Measurements from ENCODE around the gene DLG2.
"Not testable (repeated sequence)": the region's sequence is repeated elsewhere in the genome, so short reads cannot be mapped to it uniquely, and the experiment has no call there.

The DLG2 gene

DNA sequence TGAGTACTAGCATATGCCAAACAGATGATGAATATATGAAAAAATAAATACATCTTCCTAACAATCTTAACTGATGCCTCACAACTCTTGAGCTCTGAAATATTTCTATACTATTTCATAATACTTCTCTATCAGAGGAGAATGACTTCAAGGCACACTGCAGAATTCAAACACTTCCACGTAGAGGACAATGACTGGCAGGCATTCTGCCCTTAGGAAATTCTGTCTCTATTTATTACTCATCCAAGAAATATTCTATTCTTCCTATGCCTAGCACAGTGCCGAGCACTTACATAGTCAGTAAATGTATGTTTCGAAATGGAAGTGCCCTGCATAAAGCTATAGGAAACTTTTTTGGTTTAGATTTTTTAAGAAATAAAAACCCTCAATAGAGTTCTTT is 809.1 kb downstream of the DLG2 start:
- no peak for DNase-seq

DNA sequence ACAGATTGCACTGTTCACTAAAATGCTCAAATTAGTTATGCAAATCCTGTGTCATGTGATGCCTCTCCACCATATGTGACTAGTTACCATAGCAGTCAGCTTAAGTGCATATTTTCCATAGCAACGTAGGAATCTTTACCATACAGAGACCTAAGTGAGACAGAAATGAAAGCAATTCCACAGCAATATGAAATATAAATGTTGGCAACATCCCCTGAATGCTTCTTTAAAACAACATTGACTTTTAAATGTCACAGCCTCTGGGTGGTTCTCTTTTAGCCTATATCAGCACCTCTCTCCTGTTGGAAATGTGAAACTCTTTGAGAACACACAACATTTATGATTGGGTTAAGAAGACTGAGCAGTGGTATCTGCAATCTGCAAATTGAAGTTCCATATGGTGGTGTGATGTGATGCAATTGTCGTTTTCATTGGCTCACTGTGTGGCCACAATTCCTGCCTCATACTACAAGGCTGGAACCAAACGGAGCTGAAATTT is 814.6 kb downstream of the DLG2 start:
- no peak for DNase-seq

DNA sequence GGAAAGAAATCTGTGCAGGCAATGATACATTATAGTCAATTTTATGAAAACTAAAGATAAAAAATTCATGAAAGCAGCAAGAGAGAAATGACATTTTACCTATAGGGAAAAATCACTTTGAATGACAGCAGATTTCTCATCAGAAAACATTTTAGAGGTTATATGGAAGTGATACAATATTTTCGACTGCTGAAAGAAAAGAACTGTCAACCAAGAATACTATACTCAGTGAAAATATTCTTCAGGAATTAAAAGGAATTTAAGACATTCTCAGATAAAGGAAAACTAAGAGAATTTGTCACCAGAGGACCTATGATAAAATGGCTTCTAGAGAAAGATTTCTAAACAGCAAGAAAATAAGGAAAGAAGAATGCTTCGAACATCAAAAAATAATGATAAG is 820.8 kb downstream of the DLG2 start:
- no peak for DNase-seq

DNA sequence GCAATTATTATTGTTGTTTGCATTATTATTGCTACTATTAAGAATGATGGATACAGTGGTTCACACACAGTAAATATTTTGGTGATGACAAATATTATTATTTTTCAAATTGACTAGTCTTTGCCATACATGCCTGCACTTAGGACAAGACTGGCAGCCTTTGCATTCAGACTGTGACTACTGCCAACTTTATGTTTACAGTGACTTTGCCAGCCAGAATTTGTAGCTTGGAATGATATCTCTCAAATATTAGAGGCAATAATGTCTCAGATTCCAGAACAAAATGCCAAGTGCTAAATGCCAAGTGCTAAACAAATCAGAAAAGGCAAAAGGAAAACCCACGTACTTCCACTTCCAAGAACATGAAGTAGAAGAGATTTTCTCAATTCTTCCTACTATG is 823.1 kb downstream of the DLG2 start:
- DNase-seq: no peak

DNA sequence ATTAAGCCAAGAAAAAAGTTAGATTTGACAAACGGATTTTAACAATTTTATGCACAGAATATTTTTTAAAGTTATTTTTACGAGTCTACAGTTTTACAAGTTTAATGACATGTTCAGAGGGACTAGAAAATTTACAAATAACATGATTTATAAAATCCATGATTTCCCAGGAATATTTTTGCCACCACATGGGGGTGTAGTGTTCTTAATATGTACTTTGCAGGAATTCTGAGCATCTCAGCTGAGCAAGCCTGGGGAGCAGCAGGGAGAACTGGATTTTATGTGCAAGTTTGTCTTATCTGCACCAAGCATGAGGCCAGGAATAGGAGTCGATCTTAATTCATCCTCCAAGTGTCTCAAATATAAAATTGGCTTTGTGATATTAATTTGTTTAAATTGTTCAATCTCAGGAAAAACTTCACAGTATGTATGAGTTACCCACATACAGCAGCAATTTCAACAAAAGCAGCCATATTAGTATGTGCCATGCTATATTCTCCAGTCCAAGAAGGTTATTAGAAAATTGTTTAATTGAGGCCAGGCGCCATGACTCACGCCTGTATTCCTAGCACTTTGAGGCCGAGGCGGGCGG is 826.3 kb downstream of the DLG2 start:
- DNase-seq: no peak

DNA sequence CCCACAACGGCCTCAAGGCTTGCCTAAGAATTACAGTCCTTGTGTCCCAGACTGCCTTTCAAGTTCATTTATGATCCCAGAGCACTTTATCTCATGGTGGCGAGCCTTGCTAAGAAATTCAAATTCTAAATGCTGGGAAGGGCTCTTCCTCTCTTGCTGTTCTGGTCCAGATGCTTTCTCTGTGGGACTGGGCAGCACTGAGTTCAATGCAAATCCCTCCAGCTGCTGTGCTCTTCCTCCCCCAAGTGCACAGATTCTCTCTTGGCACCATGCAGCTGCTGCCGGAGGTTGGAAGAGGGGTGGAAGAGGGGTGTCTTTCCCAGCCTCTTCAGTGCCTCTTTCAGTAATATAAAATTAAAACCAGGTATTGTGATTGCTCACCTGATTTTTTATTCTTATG is 828.0 kb downstream of the DLG2 start:
- DNase-seq: no peak

DNA sequence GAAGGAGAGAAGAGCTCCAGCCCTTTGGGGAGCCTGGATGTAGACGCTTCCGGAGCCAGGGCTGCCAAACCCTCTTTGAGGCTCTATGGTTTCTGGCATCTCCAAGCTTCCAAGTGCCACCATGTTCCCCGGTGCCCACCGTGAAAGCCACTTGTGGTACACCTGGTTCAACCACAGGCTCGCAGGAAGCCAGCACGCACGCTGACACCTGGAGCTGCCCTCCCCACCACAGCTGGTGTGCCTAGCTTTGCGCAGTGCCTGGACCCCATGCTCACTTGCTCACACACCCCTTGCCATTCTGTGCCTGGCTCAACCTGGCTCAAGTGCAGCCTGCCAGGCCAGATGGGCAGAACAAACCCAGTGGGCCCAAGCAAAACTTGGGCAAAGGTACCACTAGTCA is 831.4 kb downstream of the DLG2 start:
- DNase-seq: no peak

DNA sequence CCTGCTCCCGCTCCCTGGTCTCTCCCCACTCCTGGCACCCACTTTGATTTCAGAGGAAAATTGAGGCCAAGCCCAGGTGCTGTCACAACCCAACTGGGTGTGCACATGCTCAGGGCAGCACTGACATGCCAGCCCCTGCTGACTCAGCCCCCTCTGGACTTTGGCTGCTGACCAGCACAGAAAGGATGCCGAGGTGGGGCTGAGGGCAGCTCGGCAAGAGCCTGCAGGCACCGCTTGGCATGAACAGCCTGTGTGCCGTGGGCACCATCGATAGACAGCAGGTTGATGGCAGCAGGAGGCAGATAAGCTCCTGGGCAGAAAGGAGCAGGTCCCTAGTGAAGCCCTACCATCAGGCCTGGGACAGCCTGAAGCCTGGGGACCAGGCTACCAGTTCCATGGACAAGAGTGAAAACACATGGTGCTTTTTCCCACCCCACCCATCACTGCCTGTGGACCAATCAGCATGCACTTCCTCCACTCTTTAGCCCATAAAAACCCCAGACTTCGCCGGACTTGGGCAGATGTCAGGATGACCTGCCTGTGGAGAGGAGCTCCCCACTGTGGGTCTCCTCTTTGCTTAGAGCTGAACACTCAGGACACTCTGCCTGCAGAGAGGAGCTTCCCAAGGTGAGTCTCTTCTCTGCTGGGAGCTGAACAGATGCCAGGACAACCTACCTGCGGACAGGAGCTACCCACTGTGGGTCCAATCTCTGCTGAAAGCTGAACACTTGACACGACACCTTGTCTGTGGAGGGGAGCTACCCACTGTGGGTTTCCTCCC is 832.3 kb downstream of the DLG2 start:
- no peak for DNase-seq

DNA sequence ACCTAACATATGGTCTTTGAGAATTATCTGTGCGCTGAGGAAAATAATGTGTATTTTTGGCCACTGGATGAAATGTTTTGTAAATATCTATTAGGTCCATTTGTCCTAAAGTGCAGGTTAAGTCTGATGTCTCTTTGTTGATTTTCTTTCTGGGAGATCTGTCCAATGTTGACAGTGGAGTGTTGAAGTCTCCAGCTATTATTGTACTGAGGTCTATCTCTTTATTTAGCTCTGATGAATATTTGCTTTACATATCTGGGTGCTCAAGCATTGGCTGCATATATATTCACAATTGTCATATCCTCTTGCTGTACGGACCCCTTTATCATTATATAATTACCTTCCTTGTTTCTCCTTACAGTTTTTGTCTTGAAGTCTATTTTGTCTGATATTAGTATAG is 833.8 kb downstream of the DLG2 start:
- DNase-seq: no peak

DNA sequence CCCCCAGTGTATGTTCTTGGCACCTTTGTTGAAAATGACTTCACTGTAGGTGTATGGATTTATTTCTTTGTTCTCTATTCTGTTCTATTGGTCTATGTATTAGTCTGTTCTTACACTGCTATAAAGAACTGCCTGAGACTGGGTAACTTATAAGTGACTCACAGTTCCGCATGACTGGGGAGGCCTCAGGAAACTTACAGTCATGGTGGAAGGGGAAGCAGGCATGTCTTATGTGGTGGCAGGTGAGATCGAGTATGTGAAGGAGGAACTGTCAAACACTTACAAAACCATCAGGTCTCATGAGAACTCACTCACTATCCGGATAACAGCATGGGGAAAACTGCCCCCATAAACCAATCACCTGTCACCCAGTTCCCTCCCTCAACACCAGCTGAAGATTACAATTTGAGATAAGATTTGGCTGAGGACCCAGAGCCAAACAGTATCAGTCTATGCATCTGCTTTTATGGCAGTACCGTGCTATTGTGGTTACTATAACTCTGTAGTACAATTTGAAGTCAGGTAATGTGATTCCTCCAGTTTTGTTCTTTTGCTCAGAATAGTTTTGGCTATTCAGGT is 836.2 kb downstream of the DLG2 start:
- no peak for DNase-seq

DNA sequence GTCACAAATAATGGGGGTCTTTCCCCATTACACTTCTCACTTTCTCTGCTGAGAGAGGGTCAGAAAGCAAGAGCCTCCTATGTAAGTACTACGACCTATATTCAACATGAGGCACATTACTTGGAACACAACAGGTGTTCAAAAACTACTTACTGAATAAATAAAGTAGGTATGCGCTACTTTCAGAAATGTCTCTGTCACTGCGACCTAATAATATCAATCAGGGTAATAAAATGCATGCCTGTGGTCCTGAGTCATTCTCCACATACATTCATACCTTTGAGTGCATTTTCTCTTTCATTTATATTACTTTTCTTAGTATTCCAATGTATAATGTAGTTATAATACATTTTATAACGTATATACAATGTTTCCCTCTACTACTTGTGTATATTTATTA is 838.9 kb downstream of the DLG2 start:
- DNase-seq: no peak

DNA sequence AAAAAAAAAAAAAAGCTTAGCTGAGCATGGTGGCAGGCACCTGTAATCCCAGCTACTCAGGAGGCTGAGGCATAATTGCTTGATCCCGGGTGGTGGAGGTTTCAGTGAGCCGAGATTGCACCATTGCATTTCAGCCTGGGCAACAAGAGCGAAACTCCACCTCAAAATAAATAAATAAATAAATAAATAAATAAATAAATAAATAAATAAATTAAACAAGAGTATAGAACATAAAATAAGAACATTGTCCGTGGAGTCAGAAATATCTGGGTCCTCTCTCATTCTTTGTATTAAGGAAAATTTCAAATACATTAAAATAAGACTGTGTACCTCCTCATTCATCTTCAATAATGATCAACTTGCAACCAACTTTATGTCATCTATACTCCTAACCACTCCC is 843.0 kb downstream of the DLG2 start:
- DNase-seq: not testable (repeated sequence)

DNA sequence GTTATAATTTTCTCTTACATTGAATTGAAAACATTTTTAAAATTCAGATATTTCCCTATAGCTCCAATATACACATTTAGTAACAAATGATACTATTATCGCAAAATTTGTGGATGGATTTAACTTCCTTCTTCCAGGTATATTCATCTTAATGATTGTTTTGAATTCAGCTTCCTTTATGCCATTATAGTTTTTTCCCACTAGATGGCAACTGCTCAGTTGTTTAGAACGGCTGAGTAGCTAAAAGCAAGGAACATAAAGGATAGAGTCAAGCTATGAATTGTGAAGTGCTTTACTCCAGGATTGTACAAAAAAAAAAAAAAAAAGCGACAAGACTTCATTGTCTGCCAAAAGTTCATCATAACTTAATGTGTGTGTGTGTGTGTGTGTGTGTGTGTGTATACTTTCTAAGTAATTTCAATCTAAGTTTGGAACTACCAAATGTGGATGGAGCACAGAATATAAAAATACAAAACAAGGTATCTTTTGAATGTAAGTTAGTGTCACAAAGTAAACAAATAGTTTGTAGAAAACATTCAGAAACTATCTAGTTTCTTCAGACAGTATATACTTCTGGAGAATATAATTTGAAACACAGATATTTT is 846.4 kb downstream of the DLG2 start:
- DNase-seq: no peak

DNA sequence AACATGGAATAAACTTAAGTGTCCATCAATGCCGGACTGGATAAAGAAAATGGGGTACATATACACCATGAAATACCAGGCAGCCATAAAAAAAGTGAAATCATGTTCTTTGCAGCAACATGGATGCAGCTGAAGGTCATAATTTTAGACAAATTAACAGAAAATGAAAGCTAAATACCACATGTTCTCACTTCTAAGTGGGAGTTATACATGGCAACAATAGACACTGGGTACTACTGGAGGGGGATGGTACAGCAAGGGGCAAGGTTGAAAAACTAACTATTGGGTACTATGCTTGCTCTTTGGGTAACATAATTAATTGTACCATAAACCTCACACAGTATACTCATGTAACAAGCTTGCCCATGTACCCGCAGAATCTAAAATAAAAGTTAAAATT is 851.6 kb downstream of the DLG2 start:
- DNase-seq: no peak

DNA sequence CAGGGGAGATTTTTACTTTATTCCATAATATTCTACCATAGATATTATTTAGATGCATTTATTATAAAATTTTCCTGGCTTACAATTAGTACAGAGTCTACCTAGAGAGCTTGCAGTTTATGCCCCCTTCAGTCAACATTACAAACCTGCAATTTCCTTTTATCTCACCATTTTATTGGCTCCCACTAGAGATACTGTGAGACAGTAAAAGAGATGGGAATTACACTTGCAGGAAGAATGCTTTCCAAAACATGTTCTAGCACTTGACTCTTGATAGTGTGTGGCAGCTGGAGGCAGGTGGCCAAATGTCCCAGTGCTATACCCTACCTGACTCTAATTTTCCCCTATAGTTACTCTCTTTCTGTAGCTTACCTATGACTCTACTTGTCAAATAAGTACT is 863.2 kb downstream of the DLG2 start:
- no peak for DNase-seq

DNA sequence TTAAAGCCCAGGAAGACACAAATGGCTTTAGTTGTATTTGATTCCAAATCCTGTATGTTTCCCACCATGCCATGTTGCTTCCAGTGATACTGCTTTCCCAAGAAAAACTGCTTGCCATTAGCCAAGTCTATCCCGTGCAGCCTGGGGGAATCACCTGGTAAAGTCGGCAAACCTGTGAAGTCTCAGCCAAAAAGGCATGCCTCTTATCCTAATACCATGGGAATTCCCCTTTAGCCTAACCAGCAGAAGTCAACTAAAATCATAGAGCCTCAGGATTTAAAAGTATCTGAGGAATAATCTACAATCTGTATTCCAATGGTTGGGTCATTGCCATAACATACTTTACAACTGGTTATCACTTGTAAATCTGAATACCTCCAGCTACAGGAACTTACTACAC is 869.4 kb downstream of the DLG2 start:
- DNase-seq: no peak

DNA sequence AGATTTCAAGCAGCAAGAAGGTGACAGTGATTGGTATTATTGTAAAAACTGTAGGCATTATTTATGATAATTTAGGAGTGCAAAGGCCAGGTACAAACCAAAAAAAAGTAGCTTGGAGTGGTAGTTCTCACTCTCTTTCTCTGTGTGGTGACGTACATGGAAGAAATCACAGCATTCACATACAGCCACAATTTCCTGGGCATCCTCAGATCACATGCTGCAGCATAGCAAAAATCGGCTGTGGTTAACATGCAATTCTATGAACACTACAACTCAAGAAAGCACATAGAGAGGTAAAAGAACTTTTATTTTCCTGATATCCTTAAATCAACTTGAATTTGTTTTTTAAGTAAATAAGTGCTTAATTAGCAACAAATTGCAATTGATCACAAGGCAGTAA is 875.8 kb downstream of the DLG2 start:
- no peak for DNase-seq

DNA sequence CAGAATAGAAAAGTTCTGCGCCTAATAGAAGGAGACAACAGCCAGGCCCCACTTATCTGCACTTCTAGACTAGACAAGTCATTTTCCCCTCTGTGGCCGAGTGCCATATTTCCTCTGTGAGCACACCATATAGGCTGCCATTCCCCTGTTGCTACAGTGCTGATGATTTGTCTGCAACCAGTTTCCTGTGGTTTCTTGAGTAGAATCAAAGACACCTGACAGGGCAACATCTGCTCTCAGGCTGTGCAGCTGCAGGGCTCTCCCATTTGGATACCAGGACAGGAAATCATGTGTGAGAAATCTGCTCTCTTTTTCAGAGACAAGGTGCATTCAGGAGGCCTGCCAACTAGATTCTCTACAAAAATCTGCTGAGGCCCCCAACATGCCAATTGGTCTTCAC is 879.3 kb downstream of the DLG2 start:
- no peak for DNase-seq

DNA sequence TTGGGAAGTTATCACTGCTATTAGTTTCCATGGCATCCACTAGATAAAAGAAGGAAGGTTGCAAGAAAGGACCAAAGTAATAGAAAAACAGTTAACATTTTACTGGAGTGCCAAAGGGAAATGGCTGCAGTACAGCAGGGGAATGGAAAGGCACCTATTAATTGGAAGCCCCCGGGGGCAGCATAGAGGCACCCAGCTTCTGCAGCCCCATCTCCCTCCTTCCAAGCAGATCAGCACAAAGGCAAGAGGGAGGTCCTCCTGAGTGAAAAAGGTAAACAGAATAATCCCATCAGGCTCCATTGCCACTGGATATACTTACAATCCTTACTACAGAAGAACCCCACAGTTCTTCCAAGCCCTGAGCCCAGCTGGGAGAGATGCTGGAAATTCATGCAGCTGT is 887.1 kb downstream of the DLG2 start:
- no peak for DNase-seq

DNA sequence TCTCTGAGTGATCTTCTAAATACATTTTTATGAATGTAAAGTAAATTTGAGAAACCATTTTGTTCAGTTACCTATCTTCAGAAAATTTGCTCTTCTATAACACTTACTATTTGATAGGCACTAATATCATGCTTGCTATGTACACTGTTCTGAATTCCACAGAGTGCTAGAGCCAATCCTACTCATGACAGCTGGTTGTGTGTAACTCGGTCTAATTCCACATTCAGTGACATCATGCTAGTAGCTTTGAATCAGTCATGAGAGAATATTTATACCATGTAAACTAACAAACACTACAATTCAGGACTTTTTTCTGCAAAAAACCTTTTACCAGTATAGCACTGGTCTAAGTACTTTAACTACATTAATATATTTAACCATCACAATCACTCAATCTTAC is 902.9 kb downstream of the DLG2 start:
- no peak for DNase-seq

DNA sequence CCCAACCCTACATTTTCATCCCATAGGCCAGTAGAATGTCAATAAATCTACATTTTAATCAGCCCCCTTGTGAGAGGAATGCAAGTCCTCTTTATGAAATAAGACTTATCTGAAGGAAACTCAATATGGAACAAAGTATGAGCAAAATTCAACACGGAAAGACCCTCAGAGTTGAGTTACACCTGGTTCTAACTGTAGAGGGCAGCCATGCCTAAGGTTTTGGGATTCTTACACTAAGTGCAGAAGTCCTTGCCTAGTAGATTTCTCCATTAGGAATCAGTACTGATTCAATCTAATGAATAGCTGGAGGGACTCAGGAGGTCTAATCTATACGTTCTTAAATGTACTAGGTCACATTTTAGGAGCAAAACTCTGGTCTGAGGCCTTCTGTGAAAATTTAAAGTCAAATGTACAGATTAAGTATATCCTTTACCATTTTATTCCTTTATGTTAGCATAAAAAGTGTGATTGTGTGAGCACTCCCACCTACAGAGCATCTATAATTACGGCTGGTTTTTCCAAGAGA is 904.5 kb downstream of the DLG2 start:
- DNase-seq: no peak

DNA sequence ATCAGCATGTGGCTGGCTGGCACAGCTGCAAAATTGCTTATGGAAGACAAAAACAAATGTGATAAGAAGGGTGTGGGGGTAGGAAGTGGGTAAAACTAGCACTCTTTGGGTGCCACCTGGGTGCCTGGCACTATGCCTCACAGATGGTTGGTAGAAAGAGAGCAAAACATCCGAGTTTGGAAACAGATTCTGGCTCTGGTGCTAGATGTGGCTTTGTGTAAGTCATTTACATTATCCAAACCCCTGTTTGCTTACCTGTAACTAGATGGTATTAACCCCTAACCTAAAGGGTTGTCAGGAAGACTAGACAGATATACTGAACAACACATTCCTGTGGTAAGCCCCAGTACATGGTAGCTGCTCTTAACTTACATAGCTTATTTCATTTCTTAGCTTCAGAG is 905.6 kb downstream of the DLG2 start:
- no peak for DNase-seq

DNA sequence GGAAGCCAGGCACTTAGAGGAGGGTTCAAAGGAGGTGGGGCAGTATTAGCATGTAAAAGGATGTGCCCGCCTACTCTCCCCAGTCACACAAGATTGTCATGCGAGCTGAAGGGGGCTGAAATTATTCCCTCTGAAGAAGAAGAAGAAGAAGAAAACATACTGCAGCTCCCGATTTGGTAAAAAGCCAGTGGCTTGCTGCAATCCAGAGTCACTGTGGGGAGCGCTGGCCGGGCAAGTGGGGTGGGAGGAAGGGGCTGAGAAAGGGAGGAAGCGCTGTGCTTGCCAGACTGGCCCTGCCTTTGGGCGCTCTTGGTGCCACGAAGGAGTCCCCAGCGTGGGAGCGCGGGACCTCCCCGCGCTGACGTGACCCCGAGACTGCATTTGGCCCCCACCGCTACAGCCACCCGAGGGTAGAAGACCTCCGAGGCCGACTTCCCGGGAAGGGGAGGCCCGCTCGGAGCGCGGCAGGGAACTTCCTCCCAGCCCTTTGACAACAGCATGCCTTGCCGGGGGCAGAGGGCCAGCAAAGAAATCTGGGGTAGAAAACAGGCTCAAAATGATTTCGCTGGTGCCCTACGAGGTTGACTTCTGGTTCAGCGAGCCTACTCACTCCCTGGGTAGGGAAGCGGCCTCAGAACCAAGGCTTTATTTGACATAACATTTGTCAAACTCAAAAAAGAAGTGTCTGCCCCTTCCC is 906.3 kb downstream of the DLG2 start:
- no peak for DNase-seq
